Loucy (cell line): Measurements from ENCODE around the gene RPL35A.
A peak's percentile ranks its signal among the peaks of the same experiment; 100 is the strongest.

Source experiments
- H2AFZ ChIP-seq: fragments of 200-600 bp; sonication (generic); 2 replicates; pipeline ENCODE4 v1.6.0; 2016; ENCODE audit warnings: antibody characterized with exemption, mild to moderate bottlenecking, low read length, moderate library complexity
- H3F3A ChIP-seq: fragments of 200-600 bp; 2 replicates; pipeline ENCODE4 v1.6.0; 2016; ENCODE audit warnings: antibody characterized with exemption, low read depth, mild to moderate bottlenecking
- H3K27me3 ChIP-seq: fragments of 200-600 bp; sonication (generic); 2 replicates; pipeline ENCODE4 v1.6.1; 2014; ENCODE audit warnings: low read length, mild to moderate bottlenecking; ENCODE audit not compliant: insufficient read depth, poor library complexity, severe bottlenecking
- H3K36me3 ChIP-seq: fragments of 200-600 bp; sonication (generic); 2 replicates; pipeline ENCODE4 v1.6.1; 2016; ENCODE audit warnings: low read length; ENCODE audit not compliant: insufficient read depth
- H3K4me1 ChIP-seq: fragments of 200-600 bp; sonication (generic); 2 replicates; pipeline ENCODE4 v1.5.1; 2014; ENCODE audit warnings: low read length, mild to moderate bottlenecking; ENCODE audit not compliant: insufficient read depth, poor library complexity, severe bottlenecking
- H3K4me2 ChIP-seq: fragments of 200-600 bp; sonication (generic); 2 replicates; pipeline ENCODE4 v1.6.0; 2014; ENCODE audit warnings: antibody characterized with exemption, low read length, low read depth, mild to moderate bottlenecking; ENCODE audit not compliant: poor library complexity, severe bottlenecking
- H3K4me3 ChIP-seq: fragments of 200-600 bp; sonication (generic); 2 replicates; pipeline ENCODE4 v1.5.1; 2014; ENCODE audit warnings: low read length, mild to moderate bottlenecking, mixed read lengths; ENCODE audit not compliant: poor library complexity, severe bottlenecking
- H3K79me2 ChIP-seq: fragments of 200-600 bp; sonication (generic); 2 replicates; pipeline ENCODE4 v1.6.1; 2014; ENCODE audit warnings: low read length; ENCODE audit not compliant: insufficient read depth
- H3K9ac ChIP-seq: fragments of 200-600 bp; sonication (generic); 2 replicates; pipeline ENCODE4 v1.6.0; 2014; ENCODE audit warnings: mild to moderate bottlenecking, low read depth, low read length, moderate library complexity; ENCODE audit not compliant: poor library complexity, severe bottlenecking
- H3K9me2 ChIP-seq: fragments of 200-600 bp; sonication (generic); replicated peaks from 2 replicates; pipeline ENCODE4 v1.6.1; 2016; ENCODE audit warnings: low read depth, low read length, mixed read lengths
- H3K9me3 ChIP-seq: fragments of 200-600 bp; sonication (generic); 2 replicates; pipeline ENCODE4 v1.6.1; 2014; ENCODE audit warnings: mild to moderate bottlenecking, antibody characterized with exemption, low read length, low read depth; ENCODE audit not compliant: insufficient read depth
- H4K20me1 ChIP-seq: fragments of 200-600 bp; sonication (generic); 2 replicates; pipeline ENCODE4 v1.6.0; 2014; ENCODE audit warnings: antibody characterized with exemption, low read length, mild to moderate bottlenecking; ENCODE audit not compliant: insufficient read depth, poor library complexity, severe bottlenecking
- CTCF ChIP-seq: fragments of 200-600 bp; sonication (generic); conservative IDR thresholded peaks from 2 replicates; pipeline ENCODE4 v1.5.1; 2014; ENCODE audit warnings: mild to moderate bottlenecking, antibody characterized with exemption, low read length
- EZH2phosphoT487 ChIP-seq: fragments of 200-600 bp; IDR thresholded peaks from 2 replicates; pipeline ENCODE4 v1.6.1; 2018; ENCODE audit warnings: antibody characterized with exemption, mild to moderate bottlenecking, moderate library complexity, borderline replicate concordance

RPL35A gene

DNA sequence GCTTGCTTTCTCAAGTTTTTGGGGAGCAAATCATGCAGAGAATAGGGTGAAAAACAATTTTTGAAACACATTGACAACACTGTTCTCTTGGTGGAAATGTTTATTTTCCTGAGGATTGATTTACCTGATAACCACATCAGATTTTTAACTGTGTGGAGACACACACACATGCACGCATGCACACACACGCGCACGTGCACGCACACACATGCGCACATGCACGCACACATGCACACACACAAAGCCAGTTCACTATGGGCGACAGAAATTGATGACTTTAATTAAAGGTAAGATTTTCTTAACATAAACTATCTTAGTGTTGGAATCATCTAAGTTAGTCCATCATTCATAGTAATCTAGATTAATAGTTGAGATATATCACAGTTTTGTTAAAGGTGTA, 25.3 kb downstream of the RPL35A start:
- H3K9me3 ChIP-seq = no peaks in the 10 kb centered on the region
- H3K9me2 ChIP-seq = no peaks in the 10 kb centered on the region
- no peaks in the 10 kb centered on the region for H3K36me3 ChIP-seq
- TF ChIP-seq EZH2phosphoT487 (no peak), CTCF (no peak)
- H3K9ac ChIP-seq = no peak overlapping the region
- no peaks in the 10 kb centered on the region for H3K79me2 ChIP-seq
- H3K4me1 ChIP-seq = no peaks in the 10 kb centered on the region
- H3K27me3 ChIP-seq = no peaks in the 10 kb centered on the region
- no peaks in the 10 kb centered on the region for H4K20me1 ChIP-seq
- no peak overlapping the region for H3K4me2 ChIP-seq
- no peaks in the 10 kb centered on the region for H3F3A ChIP-seq
- no peak overlapping the region for H3K4me3 ChIP-seq
- H2AFZ ChIP-seq = no peak overlapping the region

GRCh38 chr3:197983076-197983475, 33.1 kb downstream of the RPL35A start:
- no peaks in the 10 kb centered on the region for H3K9me2 ChIP-seq
- TF ChIP-seq CTCF = no peak
- no peak for TF ChIP-seq EZH2phosphoT487
- H4K20me1 ChIP-seq = no peaks in the 10 kb centered on the region
- H3K9me3 ChIP-seq = no peaks in the 10 kb centered on the region
- peaks cover 9% of the 10 kb centered on the region for H3K4me1 ChIP-seq
- H3K27me3 ChIP-seq = no peaks in the 10 kb centered on the region
- no peak overlapping the region for H3K9ac ChIP-seq
- no peaks in the 10 kb centered on the region for H3K79me2 ChIP-seq
- no peak overlapping the region for H3K4me3 ChIP-seq
- 0 out of 2 replicates have a peak overlapping the region, but pooled peaks have one; percentile 12 for H2AFZ ChIP-seq
- no peak overlapping the region for H3K4me2 ChIP-seq
- H3K36me3 ChIP-seq = no peaks in the 10 kb centered on the region
- no peaks in the 10 kb centered on the region for H3F3A ChIP-seq

DNA sequence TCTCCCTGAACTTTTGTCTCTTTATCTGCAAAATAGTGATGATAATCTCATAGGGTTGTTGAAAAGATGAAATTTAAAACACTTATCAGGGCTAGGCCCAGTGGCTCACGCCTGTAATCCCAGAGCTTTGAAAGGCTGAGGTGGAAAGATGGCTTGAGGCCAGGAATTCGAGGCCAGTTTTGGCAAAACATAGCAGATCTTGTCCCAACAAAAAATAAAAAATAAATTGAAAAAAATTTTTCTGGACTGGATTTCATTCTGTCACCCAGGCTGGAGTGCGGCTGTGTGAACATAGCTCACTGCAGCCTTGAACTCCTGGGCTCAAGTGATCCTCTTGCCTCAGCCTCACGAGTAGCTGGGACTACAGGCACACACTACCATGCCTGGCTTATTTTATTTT, 39.7 kb downstream of the RPL35A start:
- Histone ChIP-seq H3K27me3 (no peaks in the 10 kb centered on the region), H3K79me2 (no peaks in the 10 kb centered on the region), H3K36me3 (no peaks in the 10 kb centered on the region), H3K9me2 (no peaks in the 10 kb centered on the region), H3K4me3 (no peak overlapping the region), H3K9me3 (no peaks in the 10 kb centered on the region), H2AFZ (no peak overlapping the region), H3K4me1 (no peaks in the 10 kb centered on the region), H3K4me2 (no peak overlapping the region), H4K20me1 (no peaks in the 10 kb centered on the region), H3K9ac (no peak overlapping the region), H3F3A (no peaks in the 10 kb centered on the region)
- TF ChIP-seq CTCF (no peak), EZH2phosphoT487 (no peak)
